Liver (tissue), 9 donors: ENCODE measurements around the gene IL1RAPL1. TPM values are rescaled to one million over a fixed set of nuclear protein-coding genes. Genes with fewer than 3 reads are reported as not detected.

Experiments used
- DNase-seq: peaks from one replicate; pipeline ENCODE4 v3.0.0-alpha.2; 2017; ENCODE audit warnings: low spot score
- H3K27ac ChIP-seq, 2 donors: one replicate each; pipeline ENCODE4 v1.7.0; 2013; ENCODE audit warnings: inconsistent platforms in 2 of 2, low read length in 2 of 2, control low read depth in 1 of 2, low read depth in 1 of 2, mild to moderate bottlenecking in 1 of 2
- H3K27me3 ChIP-seq, 4 donors: one replicate each; pipeline versions ENCODE4 v1.6.1 to v1.7.0; 2013; ENCODE audit warnings: low read length in 3 of 4, inconsistent platforms in 1 of 4, mild to moderate bottlenecking in 1 of 4, moderate library complexity in 1 of 4; ENCODE audit not compliant: control insufficient read depth in 4 of 4, insufficient read depth in 4 of 4
- H3K36me3 ChIP-seq, 4 donors: one replicate each; pipeline versions ENCODE4 v1.6.1 to v1.7.0; 2013; ENCODE audit warnings: low read length in 3 of 4, mild to moderate bottlenecking in 3 of 4, low read depth in 1 of 4, moderate library complexity in 1 of 4; ENCODE audit not compliant: control insufficient read depth in 4 of 4, insufficient read depth in 3 of 4
- H3K4me1 ChIP-seq, 4 donors: one replicate each; pipeline versions ENCODE4 v1.6.1 to v1.7.0; 2013; ENCODE audit warnings: low read length in 3 of 4, mild to moderate bottlenecking in 3 of 4, moderate library complexity in 1 of 4; ENCODE audit not compliant: control insufficient read depth in 4 of 4, insufficient read depth in 4 of 4
- H3K4me3 ChIP-seq, 3 donors: one replicate each; pipeline versions ENCODE4 v1.6.1 to v1.7.0; 2013; ENCODE audit warnings: low read length in 3 of 3, control low read depth in 1 of 3, low read depth in 1 of 3, mild to moderate bottlenecking in 1 of 3
- H3K9ac ChIP-seq, 2 donors: one replicate each; pipeline ENCODE4 v1.7.0; 2013; ENCODE audit warnings: low read length in 2 of 2, mild to moderate bottlenecking in 2 of 2, moderate library complexity in 2 of 2, control low read depth in 1 of 2, low read depth in 1 of 2
- H3K9me3 ChIP-seq, 4 donors: one replicate each; pipeline versions ENCODE4 v1.6.1 to v1.7.0; 2013; ENCODE audit warnings: low read length in 3 of 4; ENCODE audit not compliant: control insufficient read depth in 4 of 4
- CTCF ChIP-seq: fragments of 150-350 bp; IDR thresholded peaks from 2 replicates; pipeline ENCODE4 v1.5.1; 2017; ENCODE audit warnings: improper control_type of control experiment, low read depth, low read length; ENCODE audit not compliant: missing input control
- EGR1 ChIP-seq, 2 donors: IDR thresholded peaks; 2 replicates each; pipeline ENCODE4 v1.6.1; 2016 to 2018; ENCODE audit warnings: antibody characterized with exemption in 2 of 2, low read depth in 2 of 2
- FOXA1 ChIP-seq: IDR thresholded peaks from 2 replicates; pipeline ENCODE4 v1.6.1; 2016; ENCODE audit warnings: antibody characterized with exemption
- GABPA ChIP-seq, 2 donors: IDR thresholded peaks in 1 of 2; conservative IDR thresholded peaks in 1 of 2; 2 replicates each; pipeline ENCODE4 v1.6.1; 2016; ENCODE audit warnings: antibody characterized with exemption in 2 of 2, mild to moderate bottlenecking in 1 of 2, moderate library complexity in 1 of 2
- HNF4A ChIP-seq, 2 donors: conservative IDR thresholded peaks; 2 replicates each; pipeline ENCODE4 v1.6.1; 2016; ENCODE audit warnings: antibody characterized with exemption in 2 of 2, mild to moderate bottlenecking in 2 of 2
- JUND ChIP-seq, 2 donors: IDR thresholded peaks; 2 replicates each; pipeline ENCODE4 v1.6.1; 2016; ENCODE audit warnings: antibody characterized with exemption in 2 of 2
- RAD21 ChIP-seq, 2 donors: IDR thresholded peaks; 2 replicates each; pipeline ENCODE4 v1.6.1; 2016; ENCODE audit warnings: antibody characterized with exemption in 2 of 2, mild to moderate bottlenecking in 2 of 2
- REST ChIP-seq: IDR thresholded peaks from 2 replicates; pipeline ENCODE4 v1.6.1; 2016; ENCODE audit warnings: antibody characterized with exemption, mild to moderate bottlenecking
- RXRA ChIP-seq, 2 donors: IDR thresholded peaks; 2 replicates each; pipeline ENCODE4 v1.6.1; 2017 to 2018; ENCODE audit warnings: antibody characterized with exemption in 2 of 2, mild to moderate bottlenecking in 1 of 2
- SP1 ChIP-seq: IDR thresholded peaks from 2 replicates; pipeline ENCODE4 v1.6.1; 2018; ENCODE audit warnings: antibody characterized with exemption, mild to moderate bottlenecking
- WGBS: extraction: QIAGEN DNeasy Blood & Tissue Kit; methylation state at CpG from one replicate; pipeline ENCODE4 v1.1.7; 2013; 5-methylcytosine and 5-hydroxymethylcytosine counted together
- polyA plus RNA-seq, 2 donors: library from polyadenylated mRNA; stranded (reverse) in 1 of 2; unstranded in 1 of 2; fragments of 200-250 nt in 1 of 2; fragments of >200 nt in 1 of 2; fragmentation: Nextera tagmentation in 1 of 2; extraction: Ambion mirVana in 1 of 2; gene quantifications; one replicate each; pipeline versions ENCODE4 v1.2.1 to v1.2.3, GENCODE V29; 2013 to 2015
- total RNA-seq, 2 donors: library from RNA; depleted of rRNA; stranded (reverse); fragments of >200 nt; gene quantifications; one replicate each; pipeline ENCODE4 v1.2.3, GENCODE V29; 2014
- TF ChIP-seq, protein P1 (sequence below): IDR thresholded peaks from 2 replicates; pipeline ENCODE4 v1.6.1; 2016; ENCODE audit warnings: antibody characterized with exemption
- TF ChIP-seq, protein P2 (sequence below): IDR thresholded peaks from 2 replicates; pipeline ENCODE4 v1.6.1; 2016; ENCODE audit warnings: antibody characterized with exemption
- TF ChIP-seq, protein P3 (sequence below): IDR thresholded peaks from 2 replicates; pipeline ENCODE4 v1.6.1; 2016; ENCODE audit warnings: antibody characterized with exemption
- donor health status: healthy.
- donor health status: healthy.
- donor health status: healthy.
- donor health status: healthy.
- donor health status: healthy.

IL1RAPL1 gene
- total and polyA plus RNA-seq, 4 donors = 0.08 to 0.33 TPM; not detected in 2

GRCh38 chrX:29580560-29580959, 993.3 kb downstream of the IL1RAPL1 start:
- H3K9ac ChIP-seq = no peak overlapping the region
- no peaks in the 10 kb centered on the region for H3K27me3 ChIP-seq
- DNase-seq = no peak
- H3K4me3 ChIP-seq = no peak overlapping the region
- H3K27ac ChIP-seq = no peak overlapping the region
- no peak for TF ChIP-seq REST
- TF ChIP-seq SP1 = no peak
- TF ChIP-seq, protein P1, sequence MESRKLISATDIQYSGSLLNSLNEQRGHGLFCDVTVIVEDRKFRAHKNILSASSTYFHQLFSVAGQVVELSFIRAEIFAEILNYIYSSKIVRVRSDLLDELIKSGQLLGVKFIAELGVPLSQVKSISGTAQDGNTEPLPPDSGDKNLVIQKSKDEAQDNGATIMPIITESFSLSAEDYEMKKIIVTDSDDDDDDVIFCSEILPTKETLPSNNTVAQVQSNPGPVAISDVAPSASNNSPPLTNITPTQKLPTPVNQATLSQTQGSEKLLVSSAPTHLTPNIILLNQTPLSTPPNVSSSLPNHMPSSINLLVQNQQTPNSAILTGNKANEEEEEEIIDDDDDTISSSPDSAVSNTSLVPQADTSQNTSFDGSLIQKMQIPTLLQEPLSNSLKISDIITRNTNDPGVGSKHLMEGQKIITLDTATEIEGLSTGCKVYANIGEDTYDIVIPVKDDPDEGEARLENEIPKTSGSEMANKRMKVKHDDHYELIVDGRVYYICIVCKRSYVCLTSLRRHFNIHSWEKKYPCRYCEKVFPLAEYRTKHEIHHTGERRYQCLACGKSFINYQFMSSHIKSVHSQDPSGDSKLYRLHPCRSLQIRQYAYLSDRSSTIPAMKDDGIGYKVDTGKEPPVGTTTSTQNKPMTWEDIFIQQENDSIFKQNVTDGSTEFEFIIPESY = no peak
- no peaks in the 10 kb centered on the region for H3K9me3 ChIP-seq
- WGBS = 94% methylated on average over 4 of the region's 4 CpGs
- H3K36me3 ChIP-seq = no peaks in the 10 kb centered on the region
- no peaks in the 10 kb centered on the region for H3K4me1 ChIP-seq

GRCh38 chrX:29581223-29581622, 994.0 kb downstream of the IL1RAPL1 start:
- no peak overlapping the region for H3K9ac ChIP-seq
- no peak for DNase-seq
- TF ChIP-seq, protein P1 = no peak
- no peak for TF ChIP-seq SP1
- TF ChIP-seq RXRA (IDR thresholded peaks at IDR 0.05) = no peak
- no peak for TF ChIP-seq JUND (IDR thresholded peaks at IDR 0.05)
- TF ChIP-seq HNF4A (conservative IDR thresholded peaks at IDR 0.05) = no peak
- TF ChIP-seq CTCF = no peak
- no peak for TF ChIP-seq EGR1 (IDR thresholded peaks at IDR 0.05; ENCODE audit: low read depth in 2 of 2)
- TF ChIP-seq GABPA (IDR thresholded peaks at IDR 0.05 in 1 of 2, conservative IDR thresholded peaks at IDR 0.05 in 1 of 2) = no peak
- TF ChIP-seq, protein P2, sequence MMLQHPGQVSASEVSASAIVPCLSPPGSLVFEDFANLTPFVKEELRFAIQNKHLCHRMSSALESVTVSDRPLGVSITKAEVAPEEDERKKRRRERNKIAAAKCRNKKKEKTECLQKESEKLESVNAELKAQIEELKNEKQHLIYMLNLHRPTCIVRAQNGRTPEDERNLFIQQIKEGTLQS = no peak
- TF ChIP-seq FOXA1 = no peak
- TF ChIP-seq, protein P3, sequence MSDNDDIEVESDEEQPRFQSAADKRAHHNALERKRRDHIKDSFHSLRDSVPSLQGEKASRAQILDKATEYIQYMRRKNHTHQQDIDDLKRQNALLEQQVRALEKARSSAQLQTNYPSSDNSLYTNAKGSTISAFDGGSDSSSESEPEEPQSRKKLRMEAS = no peak
- no peak for TF ChIP-seq RAD21 (IDR thresholded peaks at IDR 0.05)
- H3K27me3 ChIP-seq = no peaks in the 10 kb centered on the region
- no peaks in the 10 kb centered on the region for H3K4me1 ChIP-seq
- no peaks in the 10 kb centered on the region for H3K9me3 ChIP-seq
- 87% methylated on average over 2 of the region's 2 CpGs for WGBS
- no peak overlapping the region for H3K4me3 ChIP-seq
- no peak overlapping the region for H3K27ac ChIP-seq
- H3K36me3 ChIP-seq = no peaks in the 10 kb centered on the region
